ENCODE data around the gene ELFN1.

DNA sequence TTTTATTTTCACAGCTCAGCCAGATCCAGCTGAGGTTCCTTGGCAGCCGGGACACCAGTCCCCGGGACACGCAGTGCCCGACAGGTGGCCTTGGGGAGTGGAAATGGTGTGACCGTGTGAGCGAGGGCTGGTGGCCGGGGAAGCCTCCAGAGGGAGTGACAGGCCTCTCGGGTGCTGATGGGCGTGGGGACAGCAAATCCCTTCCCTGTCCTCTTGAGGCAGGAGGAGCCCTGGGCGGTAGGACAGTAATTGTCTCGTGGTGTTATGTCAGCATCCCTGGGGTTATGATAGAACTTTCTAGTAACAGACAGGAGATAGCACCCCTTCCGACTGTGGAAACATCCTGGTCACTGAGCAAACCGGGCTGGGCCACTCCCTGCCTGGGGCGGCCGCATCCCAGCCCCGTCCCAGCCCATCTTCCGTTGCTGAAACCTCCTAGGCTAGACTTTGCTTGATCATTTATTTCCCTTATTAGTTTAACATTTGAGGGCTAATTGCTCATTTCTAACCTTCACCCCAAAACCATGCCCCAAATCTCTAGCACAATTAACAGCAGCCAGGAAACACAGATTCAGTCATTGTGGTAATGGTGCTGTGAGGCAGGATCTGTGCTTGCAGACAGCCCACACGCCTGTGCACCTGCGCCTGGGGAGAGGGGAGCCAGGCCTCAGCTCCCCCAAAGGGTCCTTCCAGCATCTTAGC is 63.3 kb downstream of the ELFN1 start:
- no peak for TF ChIP-seq POLR2A (IDR thresholded peaks at IDR 0.05)
- TF ChIP-seq, protein P1, sequence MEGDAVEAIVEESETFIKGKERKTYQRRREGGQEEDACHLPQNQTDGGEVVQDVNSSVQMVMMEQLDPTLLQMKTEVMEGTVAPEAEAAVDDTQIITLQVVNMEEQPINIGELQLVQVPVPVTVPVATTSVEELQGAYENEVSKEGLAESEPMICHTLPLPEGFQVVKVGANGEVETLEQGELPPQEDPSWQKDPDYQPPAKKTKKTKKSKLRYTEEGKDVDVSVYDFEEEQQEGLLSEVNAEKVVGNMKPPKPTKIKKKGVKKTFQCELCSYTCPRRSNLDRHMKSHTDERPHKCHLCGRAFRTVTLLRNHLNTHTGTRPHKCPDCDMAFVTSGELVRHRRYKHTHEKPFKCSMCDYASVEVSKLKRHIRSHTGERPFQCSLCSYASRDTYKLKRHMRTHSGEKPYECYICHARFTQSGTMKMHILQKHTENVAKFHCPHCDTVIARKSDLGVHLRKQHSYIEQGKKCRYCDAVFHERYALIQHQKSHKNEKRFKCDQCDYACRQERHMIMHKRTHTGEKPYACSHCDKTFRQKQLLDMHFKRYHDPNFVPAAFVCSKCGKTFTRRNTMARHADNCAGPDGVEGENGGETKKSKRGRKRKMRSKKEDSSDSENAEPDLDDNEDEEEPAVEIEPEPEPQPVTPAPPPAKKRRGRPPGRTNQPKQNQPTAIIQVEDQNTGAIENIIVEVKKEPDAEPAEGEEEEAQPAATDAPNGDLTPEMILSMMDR (IDR thresholded peaks at IDR 0.05 in 4 of 5, conservative IDR thresholded peaks at IDR 0.05 in 1 of 5): no peak

All from gastrocnemius medialis (tissue), 4 donors.